GM12892 (cell line): ENCODE measurements around the gene PEX7.

Experiments
- POLR2A ChIP-seq: IDR thresholded peaks from 2 replicates; pipeline ENCODE4 v1.6.1; 2011; ENCODE audit warnings: low read depth, low read length, control low read depth
- POLR2AphosphoS5 ChIP-seq: IDR thresholded peaks from 2 replicates; pipeline ENCODE4 v1.6.1; 2011; ENCODE audit warnings: low read depth, low read length, control low read depth
- TAF1 ChIP-seq: IDR thresholded peaks from 2 replicates; pipeline ENCODE4 v1.6.1; 2011; ENCODE audit warnings: low read depth, mild to moderate bottlenecking, control low read depth, low read length, borderline replicate concordance

GRCh38 chr6:136863752-136864151 is 41.4 kb downstream of the PEX7 start:
- TF ChIP-seq TAF1 (no peak), POLR2A (no peak), POLR2AphosphoS5 (no peak)
